Fibroblast of lung (primary cell): Measurements from ENCODE around the gene MUC6. TPM values are rescaled to one million over a fixed set of nuclear protein-coding genes. Genes with fewer than 3 reads are reported as not detected.

Experiments used
- DNase-seq, 2 donors: peaks; one replicate each; pipeline versions ENCODE4 v3.0.0 to v3.0.0-alpha.2; 2010; ENCODE audit warnings: low read depth in 2 of 2
- H2AFZ ChIP-seq: 2 replicates; pipeline ENCODE4 v1.5.1; 2012; ENCODE audit warnings: low read length, control low read depth, inconsistent platforms
- H3K27ac ChIP-seq: 2 replicates; pipeline ENCODE4 v1.5.1; 2011; ENCODE audit warnings: low read length, control low read depth; ENCODE audit not compliant: insufficient read depth
- H3K27me3 ChIP-seq: 2 replicates; pipeline ENCODE4 v1.5.1; 2011; ENCODE audit warnings: mild to moderate bottlenecking, low read length; ENCODE audit not compliant: control insufficient read depth, insufficient read depth
- H3K36me3 ChIP-seq: 2 replicates; pipeline ENCODE4 v1.5.1; 2011; ENCODE audit warnings: low read length; ENCODE audit not compliant: control insufficient read depth, insufficient read depth
- H3K4me1 ChIP-seq: 2 replicates; pipeline ENCODE4 v1.5.1; 2011; ENCODE audit warnings: low read length; ENCODE audit not compliant: control insufficient read depth, insufficient read depth; ENCODE audit errors: extremely low read depth
- H3K4me2 ChIP-seq: 2 replicates; pipeline ENCODE4 v1.5.1; 2011; ENCODE audit warnings: low read length, control low read depth; ENCODE audit not compliant: insufficient read depth; ENCODE audit errors: extremely low read depth
- H3K4me3 ChIP-seq, 4 experiments: fragments of 200-600 bp in 1 of 4; sonication (generic) in 1 of 4; replicated peaks in 1 of 4; 2 replicates each; pipeline ENCODE4 v1.5.1; 2011 to 2016; ENCODE audit warnings: low read length in 4 of 4, low read depth in 3 of 4, mild to moderate bottlenecking in 3 of 4, control low read depth in 2 of 4, inconsistent platforms in 1 of 4, mixed read lengths in 1 of 4; ENCODE audit not compliant: insufficient read depth in 1 of 4; ENCODE audit errors: control extremely low read depth in 1 of 4
- H3K79me2 ChIP-seq: 2 replicates; pipeline ENCODE4 v1.5.1; 2012; ENCODE audit warnings: mild to moderate bottlenecking, low read length, inconsistent platforms; ENCODE audit not compliant: control insufficient read depth, insufficient read depth
- H3K9ac ChIP-seq: 2 replicates; pipeline ENCODE4 v1.5.1; 2011; ENCODE audit warnings: mild to moderate bottlenecking, low read length, control low read depth; ENCODE audit not compliant: insufficient read depth
- H3K9me3 ChIP-seq: 2 replicates; pipeline ENCODE4 v1.5.1; 2012; ENCODE audit warnings: low read depth, low read length; ENCODE audit not compliant: control insufficient read depth, insufficient read depth
- H4K20me1 ChIP-seq: 2 replicates; pipeline ENCODE4 v1.5.1; 2011; ENCODE audit warnings: low read length; ENCODE audit not compliant: control insufficient read depth, insufficient read depth; ENCODE audit errors: extremely low read depth
- EZH2 ChIP-seq: IDR thresholded peaks from 2 replicates; pipeline ENCODE4 v1.5.1; 2012; ENCODE audit warnings: low read length, control low read depth, mild to moderate bottlenecking; ENCODE audit errors: missing control alignments
- polyA plus RNA-seq, 2 donors: library from polyadenylated mRNA; depleted of rRNA in 1 of 2; stranded (reverse) in 1 of 2; unstranded in 1 of 2; fragments of >200 nt; gene quantifications; 2 replicates each; pipeline ENCODE4 v1.2.1, GENCODE V29; 2011 to 2012; ENCODE audit warnings: missing spikeins in 1 of 2
- total RNA-seq: library from RNA; depleted of rRNA; stranded (reverse); fragments of >200 nt; gene quantifications from 2 replicates; pipeline ENCODE4 v1.2.1, GENCODE V29; 2014
- TF ChIP-seq, protein P1 (sequence below), 2 donors: IDR thresholded peaks in 1 of 2; conservative IDR thresholded peaks in 1 of 2; 1 replicate in 1 of 2; 2 replicates in 1 of 2; pipeline ENCODE4 v1.5.1; 2011 to 2012; ENCODE audit warnings: low read length in 2 of 2, control low read depth in 1 of 2, inconsistent platforms in 1 of 2, low read depth in 1 of 2, mild to moderate bottlenecking in 1 of 2

MUC6 gene
- total and polyA plus RNA-seq, 2 donors (not counting 1 experiment from before 2014, with no cell fraction given): not detected

DNA sequence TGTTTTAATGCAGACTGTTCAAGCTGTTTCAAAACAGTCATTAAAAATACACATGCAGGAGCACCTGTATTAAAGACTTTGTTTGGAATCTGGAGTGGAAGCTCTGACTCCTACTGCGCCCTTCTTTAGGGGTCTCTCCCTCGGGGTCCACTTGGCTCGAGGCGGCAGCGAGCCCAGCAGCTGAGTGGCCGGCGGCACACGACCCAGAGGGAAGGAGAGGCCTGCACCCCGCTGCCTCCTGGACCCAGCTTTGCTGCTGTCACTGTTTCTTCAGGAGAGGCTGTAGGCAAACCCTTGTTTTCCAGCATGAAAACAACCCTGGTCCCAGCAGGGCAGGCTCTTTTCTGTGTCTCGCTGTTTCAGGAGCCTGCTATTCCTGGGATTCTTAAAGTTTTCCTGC, 29.2 kb downstream of the MUC6 start:
- peaks cover 21% of the 10 kb centered on the region for H3K36me3 ChIP-seq
- no peaks in the 10 kb centered on the region for H3K79me2 ChIP-seq

DNA sequence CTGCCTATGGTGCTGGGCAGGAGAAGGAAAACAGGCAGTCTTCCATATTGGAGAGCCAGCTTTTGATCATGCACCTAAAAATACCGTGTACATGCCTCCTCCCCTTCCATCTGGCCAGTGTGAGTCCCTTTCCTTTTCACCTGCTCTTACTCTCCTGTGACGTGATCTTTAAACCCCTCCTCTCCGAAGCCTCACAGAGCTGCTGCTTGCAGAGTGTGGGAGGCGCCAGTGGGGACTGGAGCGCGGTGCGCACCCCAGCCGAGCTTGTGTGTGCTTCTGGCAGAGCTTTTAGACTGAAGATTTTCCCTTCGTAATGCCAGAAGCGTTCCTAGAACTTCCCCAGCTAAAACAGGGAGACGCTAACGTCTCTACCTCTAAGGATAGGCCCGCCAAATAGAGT, 29.8 kb downstream of the MUC6 start:
- no peaks in the 10 kb centered on the region for H3K27me3 ChIP-seq
- H3K79me2 ChIP-seq: no peaks in the 10 kb centered on the region
- H3K36me3 ChIP-seq: peaks cover 20% of the 10 kb centered on the region
- no peaks in the 10 kb centered on the region for H4K20me1 ChIP-seq
- no peaks in the 10 kb centered on the region for H3K9me3 ChIP-seq
- no peak overlapping the region for H2AFZ ChIP-seq
- TF ChIP-seq, protein P1, sequence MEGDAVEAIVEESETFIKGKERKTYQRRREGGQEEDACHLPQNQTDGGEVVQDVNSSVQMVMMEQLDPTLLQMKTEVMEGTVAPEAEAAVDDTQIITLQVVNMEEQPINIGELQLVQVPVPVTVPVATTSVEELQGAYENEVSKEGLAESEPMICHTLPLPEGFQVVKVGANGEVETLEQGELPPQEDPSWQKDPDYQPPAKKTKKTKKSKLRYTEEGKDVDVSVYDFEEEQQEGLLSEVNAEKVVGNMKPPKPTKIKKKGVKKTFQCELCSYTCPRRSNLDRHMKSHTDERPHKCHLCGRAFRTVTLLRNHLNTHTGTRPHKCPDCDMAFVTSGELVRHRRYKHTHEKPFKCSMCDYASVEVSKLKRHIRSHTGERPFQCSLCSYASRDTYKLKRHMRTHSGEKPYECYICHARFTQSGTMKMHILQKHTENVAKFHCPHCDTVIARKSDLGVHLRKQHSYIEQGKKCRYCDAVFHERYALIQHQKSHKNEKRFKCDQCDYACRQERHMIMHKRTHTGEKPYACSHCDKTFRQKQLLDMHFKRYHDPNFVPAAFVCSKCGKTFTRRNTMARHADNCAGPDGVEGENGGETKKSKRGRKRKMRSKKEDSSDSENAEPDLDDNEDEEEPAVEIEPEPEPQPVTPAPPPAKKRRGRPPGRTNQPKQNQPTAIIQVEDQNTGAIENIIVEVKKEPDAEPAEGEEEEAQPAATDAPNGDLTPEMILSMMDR (conservative IDR thresholded peaks at IDR 0.05 in 1 of 2, IDR thresholded peaks at IDR 0.05 in 1 of 2; ENCODE audit: low read depth in 1 of 2, low read length in 2 of 2): no peak
- no peak for TF ChIP-seq EZH2
- H3K9ac ChIP-seq: no peak overlapping the region
- no peak for DNase-seq
- no peak overlapping the region for H3K4me3 ChIP-seq
- H3K27ac ChIP-seq: no peak overlapping the region
- no peaks in the 10 kb centered on the region for H3K4me1 ChIP-seq
- no peak overlapping the region for H3K4me2 ChIP-seq

More for the DNA sequence above, 29.2 kb downstream of the MUC6 start:
- Histone ChIP-seq H3K4me2 (no peak overlapping the region), H3K9me3 (no peaks in the 10 kb centered on the region), H3K27ac (no peak overlapping the region), H2AFZ (no peak overlapping the region), H3K4me3 (no peak overlapping the region), H4K20me1 (no peaks in the 10 kb centered on the region), H3K27me3 (no peaks in the 10 kb centered on the region), H3K4me1 (no peaks in the 10 kb centered on the region), H3K9ac (no peak overlapping the region)
- no peak for DNase-seq
- TF ChIP-seq, protein P1 (conservative IDR thresholded peaks at IDR 0.05 in 1 of 2, IDR thresholded peaks at IDR 0.05 in 1 of 2; ENCODE audit: low read depth in 1 of 2, low read length in 2 of 2): no peak
- TF ChIP-seq EZH2: no peak

DNA sequence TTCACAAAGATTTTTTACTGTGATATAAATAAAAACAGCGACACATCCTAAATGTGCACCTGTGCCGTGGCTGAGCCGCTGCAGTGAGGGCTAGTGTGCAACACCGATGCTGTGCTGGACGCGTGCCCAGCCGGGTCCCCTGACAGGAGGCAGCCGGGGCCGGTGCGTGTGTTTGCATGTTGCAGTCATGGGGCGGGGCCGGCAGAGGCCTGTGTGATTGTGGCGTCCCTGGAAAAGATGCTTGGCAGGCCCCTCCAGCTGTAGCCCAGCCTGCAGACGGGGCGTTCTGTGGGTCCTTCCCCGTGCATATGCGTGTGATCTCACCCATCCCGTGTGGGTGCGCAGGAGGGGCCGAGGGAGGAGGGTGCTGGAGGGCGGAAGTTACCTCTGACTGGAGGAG, 30.6 kb downstream of the MUC6 start:
- no peak for DNase-seq
- Histone ChIP-seq H3K4me3 (no peak overlapping the region), H4K20me1 (no peaks in the 10 kb centered on the region), H3K79me2 (no peaks in the 10 kb centered on the region), H3K36me3 (peaks cover 18% of the 10 kb centered on the region), H3K27me3 (no peaks in the 10 kb centered on the region), H2AFZ (no peak overlapping the region), H3K9me3 (no peaks in the 10 kb centered on the region), H3K4me1 (no peaks in the 10 kb centered on the region), H3K9ac (no peak overlapping the region), H3K4me2 (no peak overlapping the region), H3K27ac (no peak overlapping the region)
- TF ChIP-seq, protein P1 (conservative IDR thresholded peaks at IDR 0.05 in 1 of 2, IDR thresholded peaks at IDR 0.05 in 1 of 2; ENCODE audit: low read depth in 1 of 2, low read length in 2 of 2): no peak
- no peak for TF ChIP-seq EZH2
